Right cardiac atrium (tissue), 5 donors: ENCODE data around the gene OAS2. TPM values are rescaled to one million over a fixed set of nuclear protein-coding genes. Genes with fewer than 3 reads are reported as not detected.

ENCODE experiments used
- ATAC-seq, 2 donors: fragments of 200-7000 bp; cut with Tn5 transposase; one replicate each; pipeline versions ENCODE4 v1.8.0 to v1.9.1; 2020; ENCODE audit warnings: moderate library complexity in 2 of 2, mild to moderate bottlenecking in 1 of 2
- DNase-seq, 3 donors: peaks; one replicate each; pipeline ENCODE4 v3.0.0-alpha.2; 2020
- H3K27ac ChIP-seq: one replicate; pipeline ENCODE4 v1.5.1; 2013; ENCODE audit warnings: mild to moderate bottlenecking, low read length, control low read depth, moderate library complexity
- H3K27me3 ChIP-seq: one replicate; pipeline ENCODE4 v1.6.1; 2013; ENCODE audit not compliant: control insufficient read depth, insufficient read depth
- H3K4me1 ChIP-seq: one replicate; pipeline ENCODE4 v1.6.1; 2013; ENCODE audit warnings: low read length; ENCODE audit not compliant: control insufficient read depth, insufficient read depth
- H3K4me3 ChIP-seq: one replicate; pipeline ENCODE4 v1.5.1; 2013; ENCODE audit warnings: low read length, control low read depth
- H3K9me3 ChIP-seq: one replicate; pipeline ENCODE4 v1.6.1; 2013; ENCODE audit warnings: low read length; ENCODE audit not compliant: control insufficient read depth
- WGBS: extraction: QIAGEN DNeasy Blood & Tissue Kit; methylation state at CpG from one replicate; pipeline ENCODE4 v1.1.7; 2013; 5-methylcytosine and 5-hydroxymethylcytosine counted together
- intact Hi-C, 4 donors: fragments of 100-400 bp; cut with DNase I; formaldehyde crosslinking; loops; one replicate each; pipeline versions ENCODE4 v1.11.0 to v1.14.0; 2022 to 2023
- long read RNA-seq, 4 donors: library from polyadenylated mRNA; unstranded; transcript quantifications; one replicate each; pipeline ENCODE4 v2.0.0, GENCODE V29; 2020 to 2021
- polyA plus RNA-seq: library from polyadenylated mRNA; stranded (reverse); fragments of 200-250 nt; gene quantifications from one replicate; pipeline ENCODE4 v1.2.3, GENCODE V29; 2013
- total RNA-seq, 4 donors: library from RNA; stranded (reverse); fragmentation: NEBNext Ultra II Directional; extraction: Animal tissue kit (Norgen Biotek cat#: 25700); gene quantifications; one replicate each; pipeline ENCODE4 v1.2.1, GENCODE V29; 2021
- donor health status: healthy with polysubstance abuse.
- donor health status: DM: no; HTN: yes; CAD: no.
- donor health status: DM: no; HTN: no; CAD: no.
- donor health status: DM: no; HTN: yes; CAD: no; lungs with severe emphysema.
- donor health status: DM: yes; HTN: yes; CAD: no.

OAS2 gene
- total RNA-seq (10 to 100 TPM in 2 of 4 donors, 1 to 10 TPM in 2; 4.8 to 13.7 (median 9.8) TPM), polyA plus RNA-seq (4.1 TPM)
- long read RNA-seq, donor 1, full-length matches to known transcripts: 1 of 2 reads
- long read RNA-seq, donor 1, partial matches to known transcripts: 0 of 2 reads
- long read RNA-seq, donor 1, other reads (novel, unspliced or antisense): 1 of 2 reads
- long read RNA-seq, donor 2, partial matches to known transcripts: 0 of 1 reads
- long read RNA-seq, donor 2, other reads (novel, unspliced or antisense): 1 of 1 reads
- long read RNA-seq, donor 3, full-length matches to known transcripts: 10 of 12 reads
- long read RNA-seq, donor 3, partial matches to known transcripts: 0 of 12 reads
- long read RNA-seq, donor 3, other reads (novel, unspliced or antisense): 2 of 12 reads
- long read RNA-seq, donor 4: 0 reads

DNA sequence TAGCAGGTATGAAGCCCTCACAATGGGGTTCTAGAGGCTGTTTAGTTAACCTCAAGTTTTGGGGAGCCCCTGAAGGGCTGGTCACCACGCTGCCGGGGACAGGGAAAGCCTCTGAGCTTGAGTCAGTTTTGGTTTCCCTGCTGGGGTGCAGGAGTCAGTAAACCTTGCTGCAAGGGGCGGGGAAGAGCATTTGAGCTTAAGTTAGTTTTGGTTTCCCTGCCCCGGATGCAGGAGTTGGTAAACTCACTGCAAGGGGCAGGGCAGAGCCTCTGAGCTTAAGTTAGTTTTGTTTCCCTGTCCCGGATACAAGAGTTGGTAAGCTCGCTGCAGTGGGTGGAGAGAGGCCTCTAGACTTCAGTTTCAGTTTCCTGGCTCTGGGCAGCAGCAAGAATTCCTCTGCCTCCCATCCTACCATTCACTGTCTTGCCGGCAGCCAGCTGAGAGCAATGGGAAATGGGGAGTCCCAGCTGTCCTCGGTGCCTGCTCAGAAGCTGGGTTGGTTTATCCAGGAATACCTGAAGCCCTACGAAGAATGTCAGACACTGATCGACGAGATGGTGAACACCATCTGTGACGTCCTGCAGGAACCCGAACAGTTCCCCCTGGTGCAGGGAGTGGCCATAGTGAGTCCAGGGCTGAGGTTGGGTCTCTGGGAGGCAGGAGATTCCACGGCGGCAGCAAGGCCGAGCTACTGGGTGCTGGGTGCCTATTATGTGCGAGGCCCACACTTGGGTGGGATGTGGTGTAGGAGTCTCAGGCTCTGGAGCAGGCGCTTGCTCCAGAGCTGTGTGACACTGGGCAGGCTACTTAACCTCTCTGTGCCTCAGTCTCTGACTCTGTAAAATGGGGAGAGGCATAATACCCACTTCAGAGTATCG lies at the start of gene OAS2:
Gene OAS2, plus strand, starts transcription at position 357 of the 878 bp plus-strand sequence. Its CDS starts 90 bp downstream, at position 447.
- H3K4me1 ChIP-seq: no peaks in the 10 kb centered on the region
- intact Hi-C loops: no loop called here
- ATAC-seq (peak; percentile 96), DNase-seq (peak; percentile 70 to 83 (median 71))
- peak within 1 kb of the TSS; percentile 45 for H3K4me3 ChIP-seq
- H3K27me3 ChIP-seq: no peaks in the 10 kb centered on the region
- H3K9me3 ChIP-seq: no peaks in the 10 kb centered on the region
- peak within 1 kb of the TSS; percentile 89 for H3K27ac ChIP-seq
- 31% methylated on average over 19 of the region's 19 CpGs for WGBS

GRCh38 chr12:112928978-112929377 lies 49.3 kb upstream of the OAS2 start:
- DNase-seq (no peak), ATAC-seq (no peak)
- intact Hi-C loops: no loop called here
- Histone ChIP-seq H3K4me1 (no peaks in the 10 kb centered on the region), H3K4me3 (no peak overlapping the region), H3K9me3 (no peaks in the 10 kb centered on the region), H3K27me3 (no peaks in the 10 kb centered on the region), H3K27ac (no peak overlapping the region)
- WGBS: 97% methylated on average over 1 of the region's 1 CpG

- 90% methylated on average over 3 of the region's 3 CpGs for WGBS
- DNase-seq (no peak), ATAC-seq (no peak)
- Histone ChIP-seq H3K4me3 (no peak overlapping the region), H3K9me3 (no peaks in the 10 kb centered on the region), H3K27me3 (no peaks in the 10 kb centered on the region), H3K4me1 (no peaks in the 10 kb centered on the region), H3K27ac (no peak overlapping the region)
- intact Hi-C loops: no loop called here
Observed at GRCh38 chr12:112929715-112930114, 48.6 kb upstream of the OAS2 start.

DNA sequence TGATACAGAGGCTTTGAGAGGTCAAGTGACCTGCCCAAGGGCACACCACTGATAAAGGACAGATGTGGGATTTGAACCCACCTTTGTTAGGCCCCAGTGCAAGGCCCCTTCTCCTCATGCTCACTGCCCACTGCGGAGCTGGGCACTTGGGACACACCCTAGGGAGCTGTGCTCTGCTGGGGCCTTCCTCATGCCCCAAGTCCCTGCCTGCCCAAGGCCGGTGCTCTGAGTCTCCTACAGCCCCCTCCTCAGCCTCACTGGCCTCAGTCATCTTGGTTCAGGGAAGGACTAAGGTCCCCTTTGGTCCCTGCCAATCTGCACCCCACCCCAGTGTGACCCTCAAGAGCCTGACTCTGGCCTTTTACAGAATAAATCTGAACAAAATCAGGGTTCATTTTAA lies 48.0 kb upstream of the OAS2 start:
- no peak overlapping the region for H3K27ac ChIP-seq
- no peaks in the 10 kb centered on the region for H3K27me3 ChIP-seq
- no peaks in the 10 kb centered on the region for H3K9me3 ChIP-seq
- intact Hi-C loops: no loop called here
- WGBS: 89% methylated on average over 2 of the region's 2 CpGs
- DNase-seq (no peak), ATAC-seq (peak in 1 of 2 donors; percentile 22)
- H3K4me3 ChIP-seq: no peak overlapping the region
- H3K4me1 ChIP-seq: no peaks in the 10 kb centered on the region

DNA sequence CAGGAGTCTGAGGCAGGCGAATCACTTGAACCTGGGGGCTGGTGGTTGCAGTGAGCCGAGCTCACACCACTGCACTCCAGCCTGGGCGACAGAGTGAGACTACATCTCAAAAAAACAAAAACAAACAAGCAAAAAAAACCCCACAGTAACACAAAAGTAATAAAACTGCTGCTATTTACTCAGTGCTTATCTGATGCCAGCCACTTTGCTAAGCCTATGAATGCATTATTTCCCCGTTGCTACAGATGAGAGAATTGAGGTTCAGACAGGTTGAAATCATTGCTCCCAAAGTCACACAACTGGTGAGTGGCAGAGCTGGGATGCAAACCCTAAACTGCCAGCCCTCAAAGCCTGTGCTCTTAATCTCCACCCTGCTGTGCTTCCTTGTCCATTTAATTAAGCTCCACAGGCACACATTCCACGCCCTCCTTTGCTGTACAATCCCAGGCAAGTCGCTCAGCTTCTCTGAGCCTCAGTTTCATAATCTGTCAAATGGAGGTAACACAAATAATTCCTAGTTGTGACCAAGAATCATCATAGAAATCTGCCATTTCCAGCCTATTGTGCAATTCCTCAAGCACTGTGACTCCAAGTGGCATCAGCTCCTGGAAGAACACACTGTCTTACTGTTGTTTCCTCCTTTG lies 45.7 kb upstream of the OAS2 start:
- 58% methylated on average over 6 of the region's 6 CpGs for WGBS
- Histone ChIP-seq H3K4me3 (no peak overlapping the region), H3K9me3 (no peaks in the 10 kb centered on the region), H3K4me1 (no peaks in the 10 kb centered on the region), H3K27me3 (no peaks in the 10 kb centered on the region), H3K27ac (no peak overlapping the region)
- DNase-seq: no peak
- intact Hi-C loops: no loop called here
- ATAC-seq: no peak

- H3K9me3 ChIP-seq: no peaks in the 10 kb centered on the region
- no peak for ATAC-seq
- H3K4me3 ChIP-seq: no peak overlapping the region
- no peak for DNase-seq
- H3K4me1 ChIP-seq: no peaks in the 10 kb centered on the region
- H3K27ac ChIP-seq: no peak overlapping the region
- no peaks in the 10 kb centered on the region for H3K27me3 ChIP-seq
- intact Hi-C loops: no loop called here
- 73% methylated on average over 2 of the region's 2 CpGs for WGBS
Observed at GRCh38 chr12:112933129-112933505, 45.2 kb upstream of the OAS2 start.

DNA sequence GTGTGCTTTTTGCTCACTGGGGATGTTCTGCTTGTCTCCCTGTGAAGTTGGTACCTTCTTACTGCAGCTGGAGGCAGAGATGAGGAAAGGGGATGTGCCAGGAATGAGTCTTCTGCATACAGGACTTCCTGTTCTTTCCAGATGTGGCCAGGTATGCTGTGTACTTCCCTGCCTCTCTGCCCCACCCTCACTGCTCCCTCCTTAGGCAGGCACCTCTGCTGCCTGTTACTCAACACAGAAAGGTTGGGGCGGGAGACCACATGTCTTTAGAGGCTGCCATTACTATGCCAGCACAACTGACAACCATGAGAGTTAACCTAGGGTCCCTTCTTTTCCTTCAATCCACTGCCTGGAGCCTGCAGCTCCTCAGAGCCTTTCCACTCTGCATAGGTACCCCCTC lies 42.1 kb upstream of the OAS2 start:
- ATAC-seq (no peak), DNase-seq (no peak)
- H3K9me3 ChIP-seq: no peaks in the 10 kb centered on the region
- no peak overlapping the region for H3K27ac ChIP-seq
- H3K27me3 ChIP-seq: no peaks in the 10 kb centered on the region
- no peak overlapping the region for H3K4me3 ChIP-seq
- 86% methylated on average over 1 of the region's 1 CpG for WGBS
- peaks cover 3% of the 10 kb centered on the region for H3K4me1 ChIP-seq
- intact Hi-C loops: no loop called here

DNA sequence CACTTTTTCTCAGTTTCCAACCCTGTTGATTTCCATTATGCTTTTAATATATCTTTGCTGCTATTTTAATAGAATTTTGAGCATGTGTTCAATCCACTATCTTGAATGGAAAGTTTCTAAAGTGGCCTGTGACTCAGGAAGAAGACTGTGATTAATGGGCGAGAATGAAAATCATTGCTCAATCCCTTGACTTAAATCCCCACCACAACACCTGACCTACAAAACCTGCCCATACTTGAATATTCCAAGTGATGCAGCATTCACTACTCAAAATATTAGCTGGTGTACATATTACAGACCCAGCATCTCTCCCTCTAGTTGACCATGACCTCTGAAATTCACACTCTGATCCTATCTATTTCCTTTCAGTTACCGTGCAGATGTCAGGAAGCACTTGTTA lies 41.4 kb upstream of the OAS2 start:
- DNase-seq (no peak), ATAC-seq (no peak)
- 50% methylated on average over 2 of the region's 2 CpGs for WGBS
- Histone ChIP-seq H3K27me3 (no peaks in the 10 kb centered on the region), H3K4me1 (peaks cover 3% of the 10 kb centered on the region), H3K27ac (no peak overlapping the region), H3K9me3 (no peaks in the 10 kb centered on the region), H3K4me3 (no peak overlapping the region)
- intact Hi-C loops: no loop called here

DNA sequence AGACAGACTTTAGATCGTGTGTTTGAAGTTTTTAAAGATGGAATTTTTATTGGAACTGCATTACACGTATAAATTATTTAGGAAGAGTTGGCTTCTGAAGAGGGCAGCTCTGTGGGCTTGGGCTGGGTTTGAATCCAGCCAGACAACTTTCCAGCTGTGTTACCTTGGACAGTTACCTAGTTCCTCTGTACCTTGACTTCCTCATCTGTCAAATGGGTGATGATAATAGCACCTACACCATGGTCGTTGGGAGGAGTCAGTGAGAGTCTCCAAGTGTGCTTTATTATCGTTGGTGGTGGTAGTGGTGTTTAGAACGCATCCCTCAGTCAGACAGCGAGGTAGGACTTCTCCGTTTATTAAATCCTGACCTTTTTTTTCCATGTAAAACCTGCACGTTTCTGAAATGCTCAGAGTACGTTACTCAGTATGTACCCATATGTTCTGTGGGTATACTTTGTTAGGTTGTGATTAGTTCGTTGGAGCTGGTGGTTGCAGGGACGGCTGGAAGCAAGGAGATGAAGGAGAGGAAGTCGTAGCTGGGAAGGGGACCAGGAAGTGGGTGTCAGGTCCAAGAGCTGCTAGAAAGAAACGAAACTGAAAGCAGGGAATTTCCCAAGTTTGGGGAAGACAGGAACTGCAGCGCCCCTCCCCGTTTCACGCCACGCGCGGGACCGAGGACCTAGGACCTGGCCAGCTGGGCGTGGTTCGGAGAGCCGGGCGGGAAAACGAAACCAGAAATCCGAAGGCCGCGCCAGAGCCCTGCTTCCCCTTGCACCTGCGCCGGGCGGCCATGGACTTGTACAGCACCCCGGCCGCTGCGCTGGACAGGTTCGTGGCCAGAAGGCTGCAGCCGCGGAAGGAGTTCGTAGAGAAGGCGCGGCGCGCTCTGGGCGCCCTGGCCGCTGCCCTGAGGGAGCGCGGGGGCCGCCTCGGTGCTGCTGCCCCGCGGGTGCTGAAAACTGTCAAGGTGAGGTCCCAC lies 40.3 kb upstream of the OAS2 start, which contains the start of gene OAS3:
Gene OAS3, plus strand, starts transcription at position 734 of the 979 bp plus-strand sequence. Its CDS starts 57 bp downstream, at position 791.
- peaks cover 3% of the 10 kb centered on the region for H3K4me1 ChIP-seq
- H3K27ac ChIP-seq: peak within 1 kb of the TSS; percentile 63
- H3K27me3 ChIP-seq: no peaks in the 10 kb centered on the region
- H3K4me3 ChIP-seq: peak within 1 kb of the TSS; percentile 70
- intact Hi-C loops: no loop called here
- ATAC-seq: peak; percentile 97
- 8% methylated on average over 50 of the region's 50 CpGs for WGBS
- no peaks in the 10 kb centered on the region for H3K9me3 ChIP-seq
- DNase-seq: peak; percentile 93 to 97 (median 96)

DNA sequence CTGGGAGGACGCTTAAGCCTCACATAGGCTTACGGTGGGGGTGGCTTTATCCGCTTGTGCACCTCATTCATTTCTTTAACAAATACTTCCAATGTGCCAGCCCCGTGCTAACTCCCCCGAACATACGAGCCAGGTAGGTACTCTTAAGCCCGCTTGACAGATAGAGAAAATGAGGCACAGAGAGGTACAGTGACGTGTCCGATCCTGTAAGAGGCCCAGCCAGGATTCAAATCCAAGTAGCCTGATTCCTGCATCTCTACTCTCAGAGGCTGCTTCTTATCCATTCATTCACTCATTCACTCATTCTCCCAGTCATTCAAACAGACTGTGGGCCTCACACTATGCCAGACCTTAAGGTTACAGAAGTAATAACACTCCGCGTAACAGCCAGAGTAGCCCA lies 39.6 kb upstream of the OAS2 start:
- Histone ChIP-seq H3K4me3 (peak overlapping the region; percentile 70), H3K27ac (peak overlapping the region; percentile 31), H3K9me3 (no peaks in the 10 kb centered on the region), H3K4me1 (peaks cover 3% of the 10 kb centered on the region), H3K27me3 (no peaks in the 10 kb centered on the region)
- DNase-seq (no peak), ATAC-seq (peak in 1 of 2 donors; percentile 5)
- 22% methylated on average over 11 of the region's 11 CpGs for WGBS
- intact Hi-C loops: no loop called here
